ENCODE results near the gene SMOC1.

SMOC1 gene

GRCh38 chr14:70034257-70034656 is 155.0 kb downstream of the SMOC1 start:
- Histone ChIP-seq H3K36me3 (ENCODE audit: insufficient read depth, low read length) (no peaks in the 10 kb centered on the region), H3K27me3 (ENCODE audit: control insufficient read depth in 1 of 2, insufficient read depth in 2 of 2, low read length in 2 of 2) (no peaks in the 10 kb centered on the region), H3K4me3 (ENCODE audit: low read depth in 1 of 2, low read length in 2 of 2) (no peak overlapping the region), H3K4me1 (ENCODE audit: insufficient read depth, low read length) (no peaks in the 10 kb centered on the region), H3K27ac (ENCODE audit: low read depth, low read length) (no peak overlapping the region), H3K9me3 (ENCODE audit: low read length) (no peaks in the 10 kb centered on the region), H3K9ac (ENCODE audit: low read length) (no peak overlapping the region)

GRCh38 chr14:70036665-70037064 is 157.4 kb downstream of the SMOC1 start:
- H3K27ac ChIP-seq (ENCODE audit: low read depth, low read length), result no peak overlapping the region
- H3K27me3 ChIP-seq (ENCODE audit: control insufficient read depth in 1 of 2, insufficient read depth in 2 of 2, low read length in 2 of 2), result no peaks in the 10 kb centered on the region
- no peaks in the 10 kb centered on the region for H3K9me3 ChIP-seq (ENCODE audit: low read length)
- no peaks in the 10 kb centered on the region for H3K36me3 ChIP-seq (ENCODE audit: insufficient read depth, low read length)
- no peak overlapping the region for H3K4me3 ChIP-seq (ENCODE audit: low read depth in 1 of 2, low read length in 2 of 2)
- H3K4me1 ChIP-seq (ENCODE audit: insufficient read depth, low read length), result no peaks in the 10 kb centered on the region
- H3K9ac ChIP-seq (ENCODE audit: low read length), result no peak overlapping the region

- Histone ChIP-seq H3K36me3 (ENCODE audit: insufficient read depth, low read length) (no peaks in the 10 kb centered on the region), H3K4me1 (ENCODE audit: insufficient read depth, low read length) (no peaks in the 10 kb centered on the region), H3K9me3 (ENCODE audit: low read length) (no peaks in the 10 kb centered on the region), H3K9ac (ENCODE audit: low read length) (no peak overlapping the region), H3K27me3 (ENCODE audit: control insufficient read depth in 1 of 2, insufficient read depth in 2 of 2, low read length in 2 of 2) (peaks cover 0 to 4% of the 10 kb centered on the region in 2 donors), H3K4me3 (ENCODE audit: low read depth in 1 of 2, low read length in 2 of 2) (no peak overlapping the region), H3K27ac (ENCODE audit: low read depth, low read length) (no peak overlapping the region)
These were observed 163.8 kb downstream of the SMOC1 start for GRCh38 chr14:70043001-70043400.

GRCh38 chr14:70045310-70045709 is 166.1 kb downstream of the SMOC1 start:
- Histone ChIP-seq H3K9ac (ENCODE audit: low read length) (no peak overlapping the region), H3K36me3 (ENCODE audit: insufficient read depth, low read length) (no peaks in the 10 kb centered on the region), H3K27me3 (ENCODE audit: control insufficient read depth in 1 of 2, insufficient read depth in 2 of 2, low read length in 2 of 2) (peaks cover 0 to 4% of the 10 kb centered on the region in 2 donors), H3K4me1 (ENCODE audit: insufficient read depth, low read length) (no peaks in the 10 kb centered on the region), H3K27ac (ENCODE audit: low read depth, low read length) (no peak overlapping the region), H3K9me3 (ENCODE audit: low read length) (no peaks in the 10 kb centered on the region), H3K4me3 (ENCODE audit: low read depth in 1 of 2, low read length in 2 of 2) (no peak overlapping the region)

GRCh38 chr14:70045844-70046535 is 166.8 kb downstream of the SMOC1 start:
- H3K4me3 ChIP-seq (ENCODE audit: low read depth in 1 of 2, low read length in 2 of 2), result no peak overlapping the region
- H3K36me3 ChIP-seq (ENCODE audit: insufficient read depth, low read length), result no peaks in the 10 kb centered on the region
- no peaks in the 10 kb centered on the region for H3K4me1 ChIP-seq (ENCODE audit: insufficient read depth, low read length)
- H3K9me3 ChIP-seq (ENCODE audit: low read length), result no peaks in the 10 kb centered on the region
- no peak overlapping the region for H3K9ac ChIP-seq (ENCODE audit: low read length)
- peaks cover 0 to 4% of the 10 kb centered on the region in 2 donors for H3K27me3 ChIP-seq (ENCODE audit: control insufficient read depth in 1 of 2, insufficient read depth in 2 of 2, low read length in 2 of 2)
- no peak overlapping the region for H3K27ac ChIP-seq (ENCODE audit: low read depth, low read length)

- Histone ChIP-seq H3K9ac (ENCODE audit: low read length) (no peak overlapping the region), H3K27ac (ENCODE audit: low read depth, low read length) (no peak overlapping the region), H3K4me1 (ENCODE audit: insufficient read depth, low read length) (no peaks in the 10 kb centered on the region), H3K4me3 (ENCODE audit: low read depth in 1 of 2, low read length in 2 of 2) (no peak overlapping the region), H3K9me3 (ENCODE audit: low read length) (no peaks in the 10 kb centered on the region), H3K36me3 (ENCODE audit: insufficient read depth, low read length) (no peaks in the 10 kb centered on the region), H3K27me3 (ENCODE audit: control insufficient read depth in 1 of 2, insufficient read depth in 2 of 2, low read length in 2 of 2) (peaks cover 0 to 4% of the 10 kb centered on the region in 2 donors)
These were observed 168.5 kb downstream of the SMOC1 start for GRCh38 chr14:70047598-70048312.

- Histone ChIP-seq H3K27ac (ENCODE audit: low read depth, low read length) (no peak overlapping the region), H3K36me3 (ENCODE audit: insufficient read depth, low read length) (no peaks in the 10 kb centered on the region), H3K9ac (ENCODE audit: low read length) (no peak overlapping the region), H3K9me3 (ENCODE audit: low read length) (no peaks in the 10 kb centered on the region), H3K27me3 (ENCODE audit: control insufficient read depth in 1 of 2, insufficient read depth in 2 of 2, low read length in 2 of 2) (peaks cover 0 to 4% of the 10 kb centered on the region in 2 donors), H3K4me1 (ENCODE audit: insufficient read depth, low read length) (no peaks in the 10 kb centered on the region), H3K4me3 (ENCODE audit: low read depth in 1 of 2, low read length in 2 of 2) (no peak overlapping the region)
These were observed 169.1 kb downstream of the SMOC1 start for GRCh38 chr14:70048313-70048654.

GRCh38 chr14:70049605-70050004 is 170.4 kb downstream of the SMOC1 start:
- no peak overlapping the region for H3K27ac ChIP-seq (ENCODE audit: low read depth, low read length)
- H3K9ac ChIP-seq (ENCODE audit: low read length), result no peak overlapping the region
- no peaks in the 10 kb centered on the region for H3K4me1 ChIP-seq (ENCODE audit: insufficient read depth, low read length)
- H3K9me3 ChIP-seq (ENCODE audit: low read length), result no peaks in the 10 kb centered on the region
- H3K36me3 ChIP-seq (ENCODE audit: insufficient read depth, low read length), result no peaks in the 10 kb centered on the region
- H3K4me3 ChIP-seq (ENCODE audit: low read depth in 1 of 2, low read length in 2 of 2), result no peak overlapping the region
- H3K27me3 ChIP-seq (ENCODE audit: control insufficient read depth in 1 of 2, insufficient read depth in 2 of 2, low read length in 2 of 2), result peaks cover 0 to 4% of the 10 kb centered on the region in 2 donors

- Histone ChIP-seq H3K27me3 (ENCODE audit: control insufficient read depth in 1 of 2, insufficient read depth in 2 of 2, low read length in 2 of 2) (peaks cover 0 to 4% of the 10 kb centered on the region in 2 donors), H3K27ac (ENCODE audit: low read depth, low read length) (no peak overlapping the region), H3K4me3 (ENCODE audit: low read depth in 1 of 2, low read length in 2 of 2) (no peak overlapping the region), H3K4me1 (ENCODE audit: insufficient read depth, low read length) (no peaks in the 10 kb centered on the region), H3K9me3 (ENCODE audit: low read length) (no peaks in the 10 kb centered on the region), H3K36me3 (ENCODE audit: insufficient read depth, low read length) (no peaks in the 10 kb centered on the region), H3K9ac (ENCODE audit: low read length) (no peak overlapping the region)
These were observed 170.9 kb downstream of the SMOC1 start for GRCh38 chr14:70050136-70050535.

- H3K9me3 ChIP-seq (ENCODE audit: low read length), result no peaks in the 10 kb centered on the region
- no peaks in the 10 kb centered on the region for H3K36me3 ChIP-seq (ENCODE audit: insufficient read depth, low read length)
- no peak overlapping the region for H3K9ac ChIP-seq (ENCODE audit: low read length)
- H3K4me1 ChIP-seq (ENCODE audit: insufficient read depth, low read length), result no peaks in the 10 kb centered on the region
- no peak overlapping the region for H3K4me3 ChIP-seq (ENCODE audit: low read depth in 1 of 2, low read length in 2 of 2)
- H3K27me3 ChIP-seq (ENCODE audit: control insufficient read depth in 1 of 2, insufficient read depth in 2 of 2, low read length in 2 of 2), result no peaks in the 10 kb centered on the region
- no peak overlapping the region for H3K27ac ChIP-seq (ENCODE audit: low read depth, low read length)
These were observed 173.8 kb downstream of the SMOC1 start for GRCh38 chr14:70052990-70053389.

GRCh38 chr14:70057519-70058136 is 178.4 kb downstream of the SMOC1 start:
- no peak overlapping the region for H3K9ac ChIP-seq (ENCODE audit: low read length)
- H3K9me3 ChIP-seq (ENCODE audit: low read length), result no peaks in the 10 kb centered on the region
- H3K4me1 ChIP-seq (ENCODE audit: insufficient read depth, low read length), result no peaks in the 10 kb centered on the region
- no peak overlapping the region for H3K27ac ChIP-seq (ENCODE audit: low read depth, low read length)
- no peaks in the 10 kb centered on the region for H3K27me3 ChIP-seq (ENCODE audit: control insufficient read depth in 1 of 2, insufficient read depth in 2 of 2, low read length in 2 of 2)
- no peaks in the 10 kb centered on the region for H3K36me3 ChIP-seq (ENCODE audit: insufficient read depth, low read length)
- H3K4me3 ChIP-seq (ENCODE audit: low read depth in 1 of 2, low read length in 2 of 2), result no peak overlapping the region
